ENCODE data around the gene TGIF2.

The TGIF2 gene

GRCh38 chr20:36569847-36570429 is 3.5 kb upstream of the TGIF2 start:
- H3K4me1 ChIP-seq (ENCODE audit: insufficient read depth, low read length, severe bottlenecking), result peaks cover 16% of the 10 kb centered on the region
- H3K9me2 ChIP-seq (ENCODE audit: low read depth, low read length), result no peaks in the 10 kb centered on the region
- H2AFZ ChIP-seq (ENCODE audit: low read length), result no peak overlapping the region
- no peak overlapping the region for H3K27ac ChIP-seq (ENCODE audit: low read depth, low read length, poor library complexity, severe bottlenecking)
- H3K4me2 ChIP-seq (ENCODE audit: low read length), result no peak overlapping the region
- no peaks in the 10 kb centered on the region for H4K20me1 ChIP-seq (ENCODE audit: insufficient read depth, low read length)
- H3K27me3 ChIP-seq (ENCODE audit: insufficient read depth, low read length), result no peaks in the 10 kb centered on the region
- H3K9ac ChIP-seq (ENCODE audit: low read length), result no peak overlapping the region
- no peaks in the 10 kb centered on the region; the same call in 1 of the 2 replicates for H3K36me3 ChIP-seq (ENCODE audit: insufficient read depth, low read length)
- no peak overlapping the region for H3K4me3 ChIP-seq (ENCODE audit: low read depth, low read length, poor library complexity, severe bottlenecking)
- H3F3A ChIP-seq (ENCODE audit: insufficient read depth, low read length), result peaks cover 5% of the 10 kb centered on the region; the same call in 1 of the 2 replicates
- TF ChIP-seq CTCF (IDR thresholded peaks at IDR 0.05; ENCODE audit: low read length), result no peak
- no peak for TF ChIP-seq EZH2 (IDR thresholded peaks at IDR 0.05; ENCODE audit: borderline replicate concordance, low read length)
- H3K79me2 ChIP-seq (ENCODE audit: insufficient read depth, low read length), result peaks cover 3% of the 10 kb centered on the region; the same call in 1 of the 2 replicates
- H3K9me3 ChIP-seq (ENCODE audit: low read length), result peaks cover 6% of the 10 kb centered on the region

GRCh38 chr20:36571564-36572504 is 1.6 kb upstream of the TGIF2 start:
- Histone ChIP-seq H3K79me2 (ENCODE audit: insufficient read depth, low read length) (peaks cover 19% of the 10 kb centered on the region), H3K9me3 (ENCODE audit: low read length) (no peaks in the 10 kb centered on the region), H2AFZ (ENCODE audit: low read length) (no peak overlapping the region), H3K9me2 (ENCODE audit: low read depth, low read length) (no peaks in the 10 kb centered on the region), H3K9ac (ENCODE audit: low read length) (peak overlapping the region; percentile 64), H3K27me3 (ENCODE audit: insufficient read depth, low read length) (no peaks in the 10 kb centered on the region), H4K20me1 (ENCODE audit: insufficient read depth, low read length) (no peaks in the 10 kb centered on the region), H3K4me1 (ENCODE audit: insufficient read depth, low read length, severe bottlenecking) (peaks cover 23% of the 10 kb centered on the region), H3K36me3 (ENCODE audit: insufficient read depth, low read length) (peaks cover 6% of the 10 kb centered on the region; the same call in 1 of the 2 replicates), H3K27ac (ENCODE audit: low read depth, low read length, poor library complexity, severe bottlenecking) (peak overlapping the region; percentile 69), H3F3A (ENCODE audit: insufficient read depth, low read length) (peaks cover 5% of the 10 kb centered on the region; the same call in 1 of the 2 replicates), H3K4me2 (ENCODE audit: low read length) (peak overlapping the region; percentile 82), H3K4me3 (ENCODE audit: low read depth, low read length, poor library complexity, severe bottlenecking) (peak overlapping the region; percentile 77)
- TF ChIP-seq EZH2 (IDR thresholded peaks at IDR 0.05; ENCODE audit: borderline replicate concordance, low read length) (no peak), CTCF (IDR thresholded peaks at IDR 0.05; ENCODE audit: low read length) (peak; percentile 8; the same call in 1 of the 2 replicates)

- Histone ChIP-seq H3K9me3 (ENCODE audit: low read length) (no peaks in the 10 kb centered on the region), H3K9me2 (ENCODE audit: low read depth, low read length) (no peaks in the 10 kb centered on the region), H3K4me3 (ENCODE audit: low read depth, low read length, poor library complexity, severe bottlenecking) (peak overlapping the region; percentile 77), H3K27me3 (ENCODE audit: insufficient read depth, low read length) (no peaks in the 10 kb centered on the region), H3K4me2 (ENCODE audit: low read length) (peak overlapping the region; percentile 82), H3K4me1 (ENCODE audit: insufficient read depth, low read length, severe bottlenecking) (peaks cover 23% of the 10 kb centered on the region), H3K9ac (ENCODE audit: low read length) (peak overlapping the region; percentile 64), H4K20me1 (ENCODE audit: insufficient read depth, low read length) (no peaks in the 10 kb centered on the region), H3K36me3 (ENCODE audit: insufficient read depth, low read length) (peaks cover 7% of the 10 kb centered on the region; the same call in 1 of the 2 replicates), H3K27ac (ENCODE audit: low read depth, low read length, poor library complexity, severe bottlenecking) (peak overlapping the region; percentile 69), H2AFZ (ENCODE audit: low read length) (peak overlapping the region; percentile 56; the same call in 1 of the 2 replicates), H3K79me2 (ENCODE audit: insufficient read depth, low read length) (peaks cover 24% of the 10 kb centered on the region), H3F3A (ENCODE audit: insufficient read depth, low read length) (peaks cover 5% of the 10 kb centered on the region; the same call in 1 of the 2 replicates)
- TF ChIP-seq EZH2 (IDR thresholded peaks at IDR 0.05; ENCODE audit: borderline replicate concordance, low read length) (no peak), CTCF (IDR thresholded peaks at IDR 0.05; ENCODE audit: low read length) (no peak)
These were observed 695 bp upstream of the TGIF2 start for GRCh38 chr20:36572701-36573102.
